HepG2 (cell line): ENCODE results near the gene DOK4. TPM values are rescaled to one million over a fixed set of nuclear protein-coding genes. Genes with fewer than 3 reads are reported as not detected.
A peak's percentile ranks its signal among the peaks of the same experiment; 100 is the strongest.

Experiments
- BRF2 ChIP-seq: sonication (generic); formaldehyde crosslinking; IDR thresholded peaks from 2 replicates; pipeline ENCODE4 v1.8.1; 2022; ENCODE audit warnings: mild to moderate bottlenecking, missing genetic modification reagents
- DZIP1 ChIP-seq: sonication (generic); formaldehyde crosslinking; IDR thresholded peaks from 2 replicates; pipeline ENCODE4 v1.5.0; 2020; ENCODE audit warnings: mild to moderate bottlenecking, missing genetic modification reagents
- FOXJ3 ChIP-seq: sonication (generic); formaldehyde crosslinking; IDR thresholded peaks from 2 replicates; pipeline ENCODE4 v1.4.0; 2020; ENCODE audit warnings: missing genetic modification reagents, mild to moderate bottlenecking, borderline replicate concordance
- GATA4 ChIP-seq: sonication (generic); IDR thresholded peaks from 2 replicates; pipeline ENCODE4 v1.6.1; 2016; ENCODE audit warnings: antibody characterized with exemption, low read depth, borderline replicate concordance
- HOXA3 ChIP-seq: sonication (generic); formaldehyde crosslinking; IDR thresholded peaks from 2 replicates; pipeline ENCODE4 v1.5.0; 2020; ENCODE audit warnings: missing genetic modification reagents
- IKZF1 ChIP-seq: fragments of 450-650 bp; IDR thresholded peaks from 2 replicates; pipeline ENCODE4 v1.7.1; 2016
- JARID2 ChIP-seq: sonication (generic); formaldehyde crosslinking; IDR thresholded peaks from 2 replicates; pipeline ENCODE4 v1.8.1; 2023; ENCODE audit warnings: missing genetic modification reagents, inconsistent platforms; ENCODE audit not compliant: insufficient replicate concordance
- JUND ChIP-seq: sonication (generic); formaldehyde crosslinking; IDR thresholded peaks from 2 replicates; pipeline ENCODE4 v1.8.0; 2022; ENCODE audit warnings: mild to moderate bottlenecking, missing genetic modification reagents
- KAT8 ChIP-seq: IDR thresholded peaks from 2 replicates; pipeline ENCODE4 v1.6.1; 2016; ENCODE audit warnings: missing genetic modification reagents, missing compliant biosample characterization
- PRDM10 ChIP-seq: sonication (generic); formaldehyde crosslinking; IDR thresholded peaks from 2 replicates; pipeline ENCODE4 v1.4.0; 2020; ENCODE audit warnings: low read depth, missing genetic modification reagents
- RBFOX2 ChIP-seq: fragments of 200-400 bp; formaldehyde crosslinking; IDR thresholded peaks from 2 replicates; pipeline ENCODE4 v1.6.1; 2017; ENCODE audit warnings: low read depth, mild to moderate bottlenecking, low read length
- RFXANK ChIP-seq: IDR thresholded peaks from 2 replicates; pipeline ENCODE4 v1.6.1; 2016
- SAP130 ChIP-seq: IDR thresholded peaks from 2 replicates; pipeline ENCODE4 v1.6.1; 2016; ENCODE audit warnings: low read depth
- SP5 ChIP-seq: IDR thresholded peaks from 2 replicates; pipeline ENCODE4 v1.6.1; 2016; ENCODE audit warnings: low read depth, borderline replicate concordance
- SRY ChIP-seq: sonication (generic); formaldehyde crosslinking; IDR thresholded peaks from 2 replicates; pipeline ENCODE4 v1.8.0; 2022; ENCODE audit warnings: mild to moderate bottlenecking, missing genetic modification reagents
- TCF7L2 ChIP-seq: IDR thresholded peaks from 2 replicates; pipeline ENCODE4 v1.6.1; 2011; ENCODE audit warnings: mild to moderate bottlenecking, low read depth, low read length, moderate library complexity
- ZBTB49 ChIP-seq: sonication (generic); formaldehyde crosslinking; IDR thresholded peaks from 2 replicates; pipeline ENCODE4 v1.4.0; 2020; ENCODE audit warnings: missing genetic modification reagents, borderline replicate concordance
- ZNF251 ChIP-seq: sonication (generic); formaldehyde crosslinking; IDR thresholded peaks from 2 replicates; pipeline ENCODE4 v1.9.0; 2021; ENCODE audit warnings: mild to moderate bottlenecking, missing genetic modification reagents
- ZNF713 ChIP-seq: sonication (generic); formaldehyde crosslinking; IDR thresholded peaks from 2 replicates; pipeline ENCODE4 v1.4.0; 2020; ENCODE audit warnings: mild to moderate bottlenecking, missing genetic modification reagents
- polyA plus RNA-seq, 8 experiments: library from polyadenylated mRNA; depleted of rRNA in 3 of 8; stranded (reverse) in 7 of 8; unstranded in 1 of 8; fragments of >200 nt; fragmentation: Illumina TruSeq in 4 of 8; extraction: Trizol in 4 of 8; gene quantifications; 2 replicates each; pipeline versions ENCODE4 v1.2.1 to v1.2.3, GENCODE V29; 2011 to 2016; ENCODE audit warnings: low read depth in 4 of 8, missing spikeins in 1 of 8, mixed read lengths in 1 of 8; ENCODE audit not compliant: insufficient read depth in 1 of 8
- total RNA-seq, 5 experiments: library from RNA; depleted of rRNA; stranded (reverse); fragments of >200 nt; fragmentation: Illumina TruSeq; extraction: Trizol; gene quantifications; 2 replicates each; pipeline ENCODE4 v1.2.3, GENCODE V29; 2016; ENCODE audit warnings: low read depth in 1 of 5

Gene DOK4
- total and polyA plus RNA-seq, 2 of the 13 experiments (the other 11 are each of a cell fraction or from before 2014, with no cell fraction given), result 52.7 to 70.0 TPM

- TF ChIP-seq ZBTB49 (CRISPR knock-in tag), result no peak
- no peak for TF ChIP-seq JUND (CRISPR knock-in tag)
- no peak for TF ChIP-seq ZNF251 (CRISPR knock-in tag)
- no peak for TF ChIP-seq SP5
- TF ChIP-seq BRF2, result no peak
- TF ChIP-seq SRY (CRISPR knock-in tag), result no peak
- TF ChIP-seq HOXA3 (CRISPR knock-in tag), result 0 out of 2 replicates have a peak, but pooled peaks have one; percentile 7
- TF ChIP-seq FOXJ3, result no peak
- no peak for TF ChIP-seq IKZF1
- 0 out of 2 replicates have a peak, but pooled peaks have one; percentile 9 for TF ChIP-seq RBFOX2
- TF ChIP-seq KAT8 (CRISPR knock-in tag), result no peak
- no peak for TF ChIP-seq ZNF713 (CRISPR knock-in tag)
- TF ChIP-seq PRDM10, result peak; percentile 71; the same call in 1 of the 2 replicates
- TF ChIP-seq TCF7L2, result no peak
- TF ChIP-seq SAP130 (CRISPR knock-in tag), result no peak
- no peak for TF ChIP-seq GATA4
- TF ChIP-seq JARID2, result no peak
- TF ChIP-seq RFXANK (CRISPR knock-in tag), result no peak
- no peak for TF ChIP-seq DZIP1 (CRISPR knock-in tag)
These were observed 16.3 kb downstream of the DOK4 start (continued) for GRCh38 chr16:57469917-57470470.
